ENCODE measurements around the gene HSD17B12.

The HSD17B12 gene

DNA sequence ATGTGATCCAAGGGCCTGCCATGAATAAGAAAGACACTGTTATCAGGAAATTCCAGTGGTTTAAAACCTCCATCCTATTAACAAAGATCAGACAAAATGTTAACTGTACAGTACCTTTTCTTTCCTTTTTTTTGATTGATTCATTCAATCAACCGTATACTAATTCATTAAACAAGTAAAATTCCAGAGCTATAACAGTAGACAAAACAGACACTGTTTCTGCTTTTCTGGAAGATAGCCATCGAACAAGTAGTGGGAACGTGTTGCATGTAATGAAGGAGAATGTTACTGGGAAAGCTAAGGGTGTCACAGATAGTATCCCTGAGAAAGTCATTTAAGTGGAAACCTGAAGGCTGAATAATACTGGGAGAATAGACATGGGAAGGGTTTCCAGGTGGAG is 126.4 kb downstream of the HSD17B12 start:
- TF ChIP-seq, protein P1, sequence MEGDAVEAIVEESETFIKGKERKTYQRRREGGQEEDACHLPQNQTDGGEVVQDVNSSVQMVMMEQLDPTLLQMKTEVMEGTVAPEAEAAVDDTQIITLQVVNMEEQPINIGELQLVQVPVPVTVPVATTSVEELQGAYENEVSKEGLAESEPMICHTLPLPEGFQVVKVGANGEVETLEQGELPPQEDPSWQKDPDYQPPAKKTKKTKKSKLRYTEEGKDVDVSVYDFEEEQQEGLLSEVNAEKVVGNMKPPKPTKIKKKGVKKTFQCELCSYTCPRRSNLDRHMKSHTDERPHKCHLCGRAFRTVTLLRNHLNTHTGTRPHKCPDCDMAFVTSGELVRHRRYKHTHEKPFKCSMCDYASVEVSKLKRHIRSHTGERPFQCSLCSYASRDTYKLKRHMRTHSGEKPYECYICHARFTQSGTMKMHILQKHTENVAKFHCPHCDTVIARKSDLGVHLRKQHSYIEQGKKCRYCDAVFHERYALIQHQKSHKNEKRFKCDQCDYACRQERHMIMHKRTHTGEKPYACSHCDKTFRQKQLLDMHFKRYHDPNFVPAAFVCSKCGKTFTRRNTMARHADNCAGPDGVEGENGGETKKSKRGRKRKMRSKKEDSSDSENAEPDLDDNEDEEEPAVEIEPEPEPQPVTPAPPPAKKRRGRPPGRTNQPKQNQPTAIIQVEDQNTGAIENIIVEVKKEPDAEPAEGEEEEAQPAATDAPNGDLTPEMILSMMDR (IDR thresholded peaks at IDR 0.05; ENCODE audit: low read depth, low read length, missing control alignments): no peak
- H3K4me3 ChIP-seq (ENCODE audit: low read depth, low read length): no peak overlapping the region
- no peak for DNase-seq (ENCODE audit: low read depth)

DNA sequence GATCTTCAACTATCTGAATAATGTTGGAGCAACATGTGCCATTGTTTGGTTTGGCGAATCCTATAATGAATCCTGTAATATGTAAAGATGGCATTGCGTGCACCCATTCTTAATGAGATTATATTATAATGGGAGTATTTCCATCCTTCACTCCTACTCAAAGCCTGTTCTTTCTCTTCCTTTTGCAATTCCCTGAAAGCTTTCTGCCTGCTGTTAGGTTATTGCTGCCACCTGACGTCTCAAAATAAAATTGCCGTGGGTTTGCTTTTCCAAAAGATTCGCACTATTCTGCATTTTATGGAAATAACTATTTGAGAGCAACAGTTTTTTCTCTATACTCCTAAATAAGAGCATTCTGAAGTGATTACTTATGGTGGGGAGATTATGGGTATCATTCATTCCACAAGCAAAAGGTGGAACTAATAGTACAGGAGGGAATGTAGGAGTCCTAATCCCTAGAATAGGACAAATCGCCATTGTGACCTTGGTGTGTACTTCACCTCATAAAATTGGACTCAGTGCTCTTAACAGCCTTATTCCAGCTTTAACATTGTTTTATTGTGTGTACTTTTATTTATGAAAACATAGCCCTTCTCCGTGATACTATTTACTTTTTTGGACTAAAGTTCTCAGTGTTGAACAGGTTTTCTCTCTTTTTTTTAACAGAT is 130.5 kb downstream of the HSD17B12 start:
- TF ChIP-seq, protein P1 (IDR thresholded peaks at IDR 0.05; ENCODE audit: low read depth, low read length, missing control alignments): no peak
- no peak overlapping the region for H3K4me3 ChIP-seq (ENCODE audit: low read depth, low read length)
- DNase-seq (ENCODE audit: low read depth): no peak

DNA sequence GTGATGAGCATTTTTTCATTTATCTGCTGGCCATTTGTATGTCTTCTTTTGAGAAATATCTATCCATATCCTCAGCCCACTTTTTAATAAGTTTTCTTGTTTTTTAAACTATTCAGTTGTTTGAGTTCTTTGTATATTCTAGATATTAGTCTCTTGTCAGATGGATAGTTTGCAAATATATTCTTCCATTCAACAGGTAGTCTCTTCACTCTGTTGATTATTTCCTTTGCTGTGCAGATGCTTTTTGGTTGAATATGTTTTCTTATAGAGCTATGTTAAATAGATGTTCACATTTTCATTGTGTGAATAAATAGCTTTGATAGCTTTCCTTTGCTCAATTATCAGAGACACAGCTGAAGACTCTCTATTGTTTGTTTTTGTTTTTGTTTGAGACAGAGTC is 131.9 kb downstream of the HSD17B12 start:
- no peak overlapping the region for H3K4me3 ChIP-seq (ENCODE audit: low read depth, low read length)
- TF ChIP-seq, protein P1 (IDR thresholded peaks at IDR 0.05; ENCODE audit: low read depth, low read length, missing control alignments): no peak
- DNase-seq (ENCODE audit: low read depth): no peak

DNA sequence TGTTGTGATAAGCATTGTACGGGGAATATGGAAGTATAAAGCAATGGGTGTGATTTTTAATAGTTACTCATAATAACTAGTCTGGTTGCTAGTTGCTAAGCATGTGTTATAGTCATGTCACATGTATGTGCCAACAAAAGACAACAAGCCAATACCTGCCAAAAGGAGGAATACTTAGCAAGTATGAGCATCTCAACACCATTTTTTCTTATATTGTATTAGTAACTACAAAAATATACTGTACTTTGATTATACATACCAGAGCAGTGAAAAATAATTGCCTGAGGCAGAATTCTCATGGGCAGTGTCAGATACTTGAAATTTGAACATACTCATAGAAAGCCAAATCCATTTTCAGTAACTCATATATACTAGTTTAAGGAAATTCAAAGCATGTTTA is 137.7 kb downstream of the HSD17B12 start:
- TF ChIP-seq, protein P1 (IDR thresholded peaks at IDR 0.05; ENCODE audit: low read depth, low read length, missing control alignments): no peak
- DNase-seq (ENCODE audit: low read depth): no peak
- H3K4me3 ChIP-seq (ENCODE audit: low read depth, low read length): no peak overlapping the region

DNA sequence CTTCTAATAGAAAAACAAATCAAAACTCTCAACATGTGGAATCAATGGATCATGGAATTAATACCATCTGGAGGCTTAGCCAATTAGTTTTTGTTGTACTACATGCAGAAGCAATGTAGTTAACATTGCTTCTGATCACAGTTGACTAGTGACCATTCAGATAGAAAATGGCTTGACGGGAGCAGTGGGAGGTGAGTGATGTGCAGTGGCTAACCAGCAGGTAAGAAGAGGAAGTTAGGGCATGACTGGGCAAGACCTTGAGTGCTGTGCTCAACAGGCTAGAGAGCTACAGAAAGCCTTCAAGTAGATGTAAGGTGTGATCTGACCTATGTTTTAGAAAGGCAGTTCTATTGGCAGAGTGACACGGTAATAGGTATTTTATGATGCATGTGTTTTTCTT is 139.4 kb downstream of the HSD17B12 start:
- TF ChIP-seq, protein P1 (IDR thresholded peaks at IDR 0.05; ENCODE audit: low read depth, low read length, missing control alignments): no peak
- DNase-seq (ENCODE audit: low read depth): no peak
- H3K4me3 ChIP-seq (ENCODE audit: low read depth, low read length): no peak overlapping the region

DNA sequence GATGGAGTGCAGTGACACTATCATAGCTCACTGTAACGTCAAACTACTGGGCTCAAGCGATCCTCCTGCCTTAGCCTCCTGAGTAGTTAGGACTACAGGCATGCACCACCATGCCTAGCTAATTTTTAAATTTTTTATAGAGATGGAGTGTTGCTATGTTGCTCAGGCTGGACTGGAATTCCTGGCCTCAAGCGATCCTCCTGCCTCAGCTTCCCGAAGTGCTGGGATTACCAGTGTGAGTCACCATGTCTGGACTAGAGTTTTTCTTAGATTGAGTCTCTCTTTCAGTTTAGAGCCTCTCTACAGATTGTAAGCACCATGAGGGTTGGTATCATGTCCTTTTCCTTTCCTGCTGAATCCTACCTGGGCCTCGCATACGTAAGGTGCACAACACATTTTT is 142.8 kb downstream of the HSD17B12 start:
- no peak overlapping the region for H3K4me3 ChIP-seq (ENCODE audit: low read depth, low read length)
- TF ChIP-seq, protein P1 (IDR thresholded peaks at IDR 0.05; ENCODE audit: low read depth, low read length, missing control alignments): no peak
- DNase-seq (ENCODE audit: low read depth): no peak

DNA sequence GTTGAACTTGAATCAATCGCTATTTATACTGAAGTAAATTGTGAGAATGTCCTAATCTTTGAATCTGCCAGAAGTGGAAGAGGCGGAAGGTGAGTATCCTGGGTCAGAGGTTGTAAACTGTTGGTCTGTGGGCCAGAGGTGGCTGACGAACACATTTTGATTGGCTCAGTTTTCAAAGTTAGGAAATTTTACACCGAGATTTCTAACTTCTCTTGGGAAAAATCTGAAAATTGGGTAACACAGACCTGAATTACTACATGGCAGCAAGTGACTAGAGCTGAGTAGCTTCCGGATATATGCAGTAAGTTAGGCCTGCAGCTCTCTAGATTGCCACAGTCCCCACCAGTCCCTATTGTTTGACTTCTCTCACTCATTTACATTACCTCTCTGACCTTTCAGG is 143.3 kb downstream of the HSD17B12 start:
- TF ChIP-seq, protein P1 (IDR thresholded peaks at IDR 0.05; ENCODE audit: low read depth, low read length, missing control alignments): no peak
- no peak for DNase-seq (ENCODE audit: low read depth)
- no peak overlapping the region for H3K4me3 ChIP-seq (ENCODE audit: low read depth, low read length)

Measured in GM12864 (cell line).